Neural cell (in vitro differentiated cells): ENCODE measurements around the gene QRICH2. TPM values are rescaled to one million over a fixed set of nuclear protein-coding genes. Genes with fewer than 3 reads are reported as not detected.

ENCODE experiments used
- H2AFZ ChIP-seq: fragments of 200-600, 300-800 bp; sonication (generic), shearing (Covaris generic); 2 replicates; pipeline ENCODE4 v1.6.0; 2014; ENCODE audit warnings: low read depth, mild to moderate bottlenecking, antibody characterized with exemption, low read length, moderate library complexity
- H3F3A ChIP-seq: fragments of 200-600 bp; shearing (Covaris generic); 2 replicates; pipeline ENCODE4 v1.6.1; 2016; ENCODE audit warnings: mild to moderate bottlenecking, moderate library complexity, mixed read lengths, antibody characterized with exemption, low read length; ENCODE audit not compliant: insufficient read depth, poor library complexity, severe bottlenecking
- H3K27ac ChIP-seq: fragments of 200-600, 300-800 bp; sonication (generic), shearing (Covaris generic); 2 replicates; pipeline ENCODE4 v1.5.1; 2014; ENCODE audit warnings: mild to moderate bottlenecking, low read length, moderate library complexity
- H3K27me3 ChIP-seq: fragments of 300-800, 200-600 bp; sonication (generic), shearing (Covaris generic); 2 replicates; pipeline ENCODE4 v1.6.0; 2014; ENCODE audit warnings: mild to moderate bottlenecking, low read depth, low read length, moderate library complexity; ENCODE audit not compliant: insufficient read depth
- H3K36me3 ChIP-seq: fragments of 300-800, 200-600 bp; sonication (generic), shearing (Covaris generic); 2 replicates; pipeline ENCODE4 v1.5.1; 2014; ENCODE audit warnings: mild to moderate bottlenecking, antibody characterized with exemption, low read length, moderate library complexity; ENCODE audit not compliant: insufficient read depth
- H3K4me2 ChIP-seq: fragments of 300-800, 200-600 bp; sonication (generic), shearing (Covaris generic); 2 replicates; pipeline ENCODE4 v1.6.0; 2014; ENCODE audit warnings: mild to moderate bottlenecking, low read length
- H3K4me3 ChIP-seq: fragments of 300-800, 200-600 bp; sonication (generic), shearing (Covaris generic); 2 replicates; pipeline ENCODE4 v1.5.1; 2014; ENCODE audit warnings: mild to moderate bottlenecking, low read length, moderate library complexity
- H3K79me2 ChIP-seq: fragments of 200-600 bp; shearing (Covaris generic); replicated peaks from 2 replicates; pipeline ENCODE4 v1.6.0; 2014; ENCODE audit warnings: mild to moderate bottlenecking, low read length, moderate library complexity; ENCODE audit not compliant: insufficient read depth
- H3K9ac ChIP-seq: fragments of 300-800, 200-600 bp; sonication (generic), shearing (Covaris generic); 2 replicates; pipeline ENCODE4 v1.6.1; 2016; ENCODE audit warnings: mild to moderate bottlenecking, low read length, mixed read lengths
- H3K9me2 ChIP-seq: fragments of 200-600 bp; shearing (Covaris generic); 2 replicates; pipeline ENCODE4 v1.6.1; 2016; ENCODE audit warnings: mild to moderate bottlenecking, low read length, mixed read lengths; ENCODE audit not compliant: insufficient read depth
- H3K9me3 ChIP-seq: fragments of 200-600, 300-800 bp; sonication (generic), shearing (Covaris generic); 2 replicates; pipeline ENCODE4 v1.6.1; 2016; ENCODE audit warnings: mild to moderate bottlenecking, mixed run types, low read length, moderate library complexity, mixed read lengths
- H4K20me1 ChIP-seq: fragments of 200-600 bp; shearing (Covaris generic); 2 replicates; pipeline ENCODE4 v1.6.1; 2016; ENCODE audit warnings: mild to moderate bottlenecking, mixed run types; ENCODE audit not compliant: insufficient read depth
- CTCF ChIP-seq: fragments of 450-650 bp; IDR thresholded peaks from 2 replicates; pipeline ENCODE4 v1.5.1; 2014; ENCODE audit warnings: antibody characterized with exemption, mild to moderate bottlenecking, moderate library complexity; ENCODE audit not compliant: poor library complexity, severe bottlenecking
- EP300 ChIP-seq: fragments of 450-650 bp; conservative IDR thresholded peaks from 2 replicates; pipeline ENCODE4 v1.6.1; 2014; ENCODE audit warnings: antibody characterized with exemption, mild to moderate bottlenecking, moderate library complexity; ENCODE audit not compliant: poor library complexity, severe bottlenecking
- EZH2 ChIP-seq: fragments of 200-600, 300-800 bp; shearing (Covaris generic), sonication (generic); IDR thresholded peaks from 2 replicates; pipeline ENCODE4 v1.6.1; 2014; ENCODE audit warnings: antibody characterized with exemption, low read length, borderline replicate concordance, mild to moderate bottlenecking; ENCODE audit not compliant: insufficient read depth, poor library complexity, severe bottlenecking
- MXI1 ChIP-seq: fragments of 450-650 bp; conservative IDR thresholded peaks from 2 replicates; pipeline ENCODE4 v1.6.1; 2014; ENCODE audit warnings: antibody characterized with exemption, mild to moderate bottlenecking; ENCODE audit not compliant: poor library complexity, severe bottlenecking
- POLR2AphosphoS5 ChIP-seq: IDR thresholded peaks from 2 replicates; pipeline ENCODE4 v1.6.1; 2012
- RAD21 ChIP-seq: fragments of 450-650 bp; conservative IDR thresholded peaks from 2 replicates; pipeline ENCODE4 v1.6.1; 2014; ENCODE audit warnings: antibody characterized with exemption, mild to moderate bottlenecking, moderate library complexity
- REST ChIP-seq: IDR thresholded peaks from 2 replicates; pipeline ENCODE4 v1.6.1; 2012; ENCODE audit warnings: borderline replicate concordance
- SMC3 ChIP-seq: fragments of 450-650 bp; conservative IDR thresholded peaks from 2 replicates; pipeline ENCODE4 v1.6.1; 2014; ENCODE audit warnings: antibody characterized with exemption, mild to moderate bottlenecking, moderate library complexity; ENCODE audit not compliant: poor library complexity
- TAF1 ChIP-seq: IDR thresholded peaks from 2 replicates; pipeline ENCODE4 v1.6.1; 2012; ENCODE audit warnings: low read depth
- polyA plus RNA-seq: library from polyadenylated mRNA; depleted of rRNA; stranded (reverse); fragments of >200 nt; gene quantifications from 2 replicates; pipeline ENCODE4 v1.2.3, GENCODE V29; 2014

QRICH2 gene
- polyA plus RNA-seq, 1 donor from 2014 or later: 17.3 TPM

GRCh38 chr17:76296889-76297288 is 11.2 kb downstream of the QRICH2 start:
- Histone ChIP-seq H3K4me2 (no peak overlapping the region), H3F3A (no peaks in the 10 kb centered on the region), H3K79me2 (no peaks in the 10 kb centered on the region), H3K9ac (no peak overlapping the region), H3K9me3 (no peaks in the 10 kb centered on the region), H2AFZ (no peak overlapping the region), H3K27ac (no peak overlapping the region), H3K4me3 (no peak overlapping the region), H3K9me2 (no peaks in the 10 kb centered on the region), H4K20me1 (no peaks in the 10 kb centered on the region), H3K27me3 (no peaks in the 10 kb centered on the region), H3K36me3 (no peaks in the 10 kb centered on the region)
- TF ChIP-seq CTCF (no peak), MXI1 (no peak), REST (no peak), EP300 (no peak), TAF1 (no peak), SMC3 (no peak), POLR2AphosphoS5 (no peak), EZH2 (no peak), RAD21 (no peak)

- no peak overlapping the region for H3K4me2 ChIP-seq
- no peak for TF ChIP-seq EP300
- TF ChIP-seq POLR2AphosphoS5: no peak
- TF ChIP-seq EZH2: no peak
- no peak for TF ChIP-seq CTCF
- TF ChIP-seq TAF1: no peak
- no peak for TF ChIP-seq RAD21
- TF ChIP-seq REST: no peak
- TF ChIP-seq MXI1: no peak
- TF ChIP-seq SMC3: no peak
- H4K20me1 ChIP-seq: no peaks in the 10 kb centered on the region
- no peak overlapping the region for H3K9ac ChIP-seq
- no peaks in the 10 kb centered on the region for H3K36me3 ChIP-seq
- H3K79me2 ChIP-seq: no peaks in the 10 kb centered on the region
- H3K27me3 ChIP-seq: no peaks in the 10 kb centered on the region
- no peak overlapping the region for H2AFZ ChIP-seq
- no peaks in the 10 kb centered on the region for H3F3A ChIP-seq
- no peak overlapping the region for H3K4me3 ChIP-seq
- H3K9me2 ChIP-seq: no peaks in the 10 kb centered on the region
- no peaks in the 10 kb centered on the region for H3K9me3 ChIP-seq
- H3K27ac ChIP-seq: no peak overlapping the region
Observed at GRCh38 chr17:76296186-76296585, 11.9 kb downstream of the QRICH2 start.
